ENCODE results near the gene CSNK2B.

Gene CSNK2B

GRCh38 chr6:31676904-31677303 is 11.0 kb downstream of the CSNK2B start:
- Histone ChIP-seq H3K9me3 (ENCODE audit: control insufficient read depth in 1 of 2, low read length in 2 of 2) (no peaks in the 10 kb centered on the region), H3K4me1 (ENCODE audit: control insufficient read depth in 1 of 2, insufficient read depth in 2 of 2, low read length in 2 of 2) (peaks cover 10 to 11% of the 10 kb centered on the region in 2 donors), H3K27me3 (ENCODE audit: control insufficient read depth in 1 of 2, insufficient read depth in 2 of 2, low read length in 2 of 2) (no peaks in the 10 kb centered on the region), H3K4me3 (ENCODE audit: low read depth in 1 of 2, low read length in 2 of 2) (no peak overlapping the region), H3K9ac (ENCODE audit: low read depth in 1 of 2, low read length in 2 of 2) (no peak overlapping the region), H3K36me3 (ENCODE audit: control insufficient read depth in 1 of 2, insufficient read depth in 2 of 2, low read length in 2 of 2) (peaks cover 7 to 19% of the 10 kb centered on the region in 2 donors), H3K27ac (ENCODE audit: low read depth, low read length) (no peak overlapping the region)

- no peaks in the 10 kb centered on the region for H3K27me3 ChIP-seq (ENCODE audit: control insufficient read depth in 1 of 2, insufficient read depth in 2 of 2, low read length in 2 of 2)
- no peak overlapping the region for H3K4me3 ChIP-seq (ENCODE audit: low read depth in 1 of 2, low read length in 2 of 2)
- H3K27ac ChIP-seq (ENCODE audit: low read depth, low read length), result no peak overlapping the region
- no peak overlapping the region for H3K9ac ChIP-seq (ENCODE audit: low read depth in 1 of 2, low read length in 2 of 2)
- H3K9me3 ChIP-seq (ENCODE audit: control insufficient read depth in 1 of 2, low read length in 2 of 2), result no peaks in the 10 kb centered on the region
- H3K36me3 ChIP-seq (ENCODE audit: control insufficient read depth in 1 of 2, insufficient read depth in 2 of 2, low read length in 2 of 2), result peaks cover 3 to 11% of the 10 kb centered on the region in 2 donors
- peaks cover 10 to 11% of the 10 kb centered on the region in 2 donors for H3K4me1 ChIP-seq (ENCODE audit: control insufficient read depth in 1 of 2, insufficient read depth in 2 of 2, low read length in 2 of 2)
These were observed 12.1 kb downstream of the CSNK2B start for GRCh38 chr6:31677955-31678354.

- Histone ChIP-seq H3K4me1 (ENCODE audit: control insufficient read depth in 1 of 2, insufficient read depth in 2 of 2, low read length in 2 of 2) (peaks cover 11 to 16% of the 10 kb centered on the region in 2 donors), H3K27ac (ENCODE audit: low read depth, low read length) (peak within 1 kb of the TSS; percentile 63)
These were observed 14.6 kb downstream of the CSNK2B start, which contains the start of gene LY6G5C for GRCh38 chr6:31680226-31681134. LY6G5C (minus strand) TSS chr6:31681067; CDS start chr6:31680373, 694 bp downstream.

GRCh38 chr6:31681135-31681671 is 15.3 kb downstream of the CSNK2B start:
- Histone ChIP-seq H3K9me3 (ENCODE audit: control insufficient read depth in 1 of 2, low read length in 2 of 2) (no peaks in the 10 kb centered on the region), H3K4me3 (ENCODE audit: low read depth in 1 of 2, low read length in 2 of 2) (peak overlapping the region; percentile 66 to 75), H3K27ac (ENCODE audit: low read depth, low read length) (peak overlapping the region; percentile 63), H3K27me3 (ENCODE audit: control insufficient read depth in 1 of 2, insufficient read depth in 2 of 2, low read length in 2 of 2) (no peaks in the 10 kb centered on the region), H3K4me1 (ENCODE audit: control insufficient read depth in 1 of 2, insufficient read depth in 2 of 2, low read length in 2 of 2) (peaks cover 11 to 16% of the 10 kb centered on the region in 2 donors), H3K9ac (ENCODE audit: low read depth in 1 of 2, low read length in 2 of 2) (peak overlapping the region; percentile 62 to 89), H3K36me3 (ENCODE audit: control insufficient read depth in 1 of 2, insufficient read depth in 2 of 2, low read length in 2 of 2) (peaks cover 5 to 10% of the 10 kb centered on the region in 2 donors)

More at GRCh38 chr6:31680226-31681134, 14.6 kb downstream of the CSNK2B start, which contains the start of gene LY6G5C:
- Histone ChIP-seq H3K27me3 (ENCODE audit: control insufficient read depth in 1 of 2, insufficient read depth in 2 of 2, low read length in 2 of 2) (no peaks in the 10 kb centered on the region), H3K36me3 (ENCODE audit: control insufficient read depth in 1 of 2, insufficient read depth in 2 of 2, low read length in 2 of 2) (peaks cover 3 to 6% of the 10 kb centered on the region in 2 donors), H3K9me3 (ENCODE audit: control insufficient read depth in 1 of 2, low read length in 2 of 2) (no peaks in the 10 kb centered on the region), H3K9ac (ENCODE audit: low read depth in 1 of 2, low read length in 2 of 2) (peak within 1 kb of the TSS; percentile 62 to 89), H3K4me3 (ENCODE audit: low read depth in 1 of 2, low read length in 2 of 2) (peak within 1 kb of the TSS; percentile 66 to 75)

- Histone ChIP-seq H3K4me1 (ENCODE audit: control insufficient read depth in 1 of 2, insufficient read depth in 2 of 2, low read length in 2 of 2) (peaks cover 11 to 16% of the 10 kb centered on the region in 2 donors), H3K4me3 (ENCODE audit: low read depth in 1 of 2, low read length in 2 of 2) (peak overlapping the region; percentile 47 to 59), H3K27ac (ENCODE audit: low read depth, low read length) (peak overlapping the region; percentile 65), H3K36me3 (ENCODE audit: control insufficient read depth in 1 of 2, insufficient read depth in 2 of 2, low read length in 2 of 2) (peaks cover 22 to 34% of the 10 kb centered on the region in 2 donors), H3K9me3 (ENCODE audit: control insufficient read depth in 1 of 2, low read length in 2 of 2) (no peaks in the 10 kb centered on the region), H3K9ac (ENCODE audit: low read depth in 1 of 2, low read length in 2 of 2) (peak overlapping the region; percentile 8 to 48), H3K27me3 (ENCODE audit: control insufficient read depth in 1 of 2, insufficient read depth in 2 of 2, low read length in 2 of 2) (no peaks in the 10 kb centered on the region)
These were observed 17.7 kb downstream of the CSNK2B start for GRCh38 chr6:31683591-31683990.

GRCh38 chr6:31686483-31686882 is 20.6 kb downstream of the CSNK2B start:
- Histone ChIP-seq H3K27ac (ENCODE audit: low read depth, low read length) (no peak overlapping the region), H3K9ac (ENCODE audit: low read depth in 1 of 2, low read length in 2 of 2) (no peak overlapping the region), H3K4me1 (ENCODE audit: control insufficient read depth in 1 of 2, insufficient read depth in 2 of 2, low read length in 2 of 2) (peaks cover 20 to 27% of the 10 kb centered on the region in 2 donors), H3K27me3 (ENCODE audit: control insufficient read depth in 1 of 2, insufficient read depth in 2 of 2, low read length in 2 of 2) (no peaks in the 10 kb centered on the region), H3K9me3 (ENCODE audit: control insufficient read depth in 1 of 2, low read length in 2 of 2) (no peaks in the 10 kb centered on the region), H3K4me3 (ENCODE audit: low read depth in 1 of 2, low read length in 2 of 2) (no peak overlapping the region), H3K36me3 (ENCODE audit: control insufficient read depth in 1 of 2, insufficient read depth in 2 of 2, low read length in 2 of 2) (peaks cover 41 to 54% of the 10 kb centered on the region in 2 donors)

- Histone ChIP-seq H3K36me3 (ENCODE audit: control insufficient read depth in 1 of 2, insufficient read depth in 2 of 2, low read length in 2 of 2) (peaks cover 46 to 62% of the 10 kb centered on the region in 2 donors), H3K27ac (ENCODE audit: low read depth, low read length) (no peak overlapping the region), H3K9ac (ENCODE audit: low read depth in 1 of 2, low read length in 2 of 2) (no peak overlapping the region), H3K9me3 (ENCODE audit: control insufficient read depth in 1 of 2, low read length in 2 of 2) (no peaks in the 10 kb centered on the region), H3K4me3 (ENCODE audit: low read depth in 1 of 2, low read length in 2 of 2) (no peak overlapping the region), H3K27me3 (ENCODE audit: control insufficient read depth in 1 of 2, insufficient read depth in 2 of 2, low read length in 2 of 2) (no peaks in the 10 kb centered on the region), H3K4me1 (ENCODE audit: control insufficient read depth in 1 of 2, insufficient read depth in 2 of 2, low read length in 2 of 2) (peaks cover 16 to 26% of the 10 kb centered on the region in 2 donors)
These were observed 21.4 kb downstream of the CSNK2B start for GRCh38 chr6:31687321-31687720.

- Histone ChIP-seq H3K36me3 (ENCODE audit: control insufficient read depth in 1 of 2, insufficient read depth in 2 of 2, low read length in 2 of 2) (peaks cover 52 to 68% of the 10 kb centered on the region in 2 donors), H3K27ac (ENCODE audit: low read depth, low read length) (no peak overlapping the region), H3K27me3 (ENCODE audit: control insufficient read depth in 1 of 2, insufficient read depth in 2 of 2, low read length in 2 of 2) (no peaks in the 10 kb centered on the region), H3K9ac (ENCODE audit: low read depth in 1 of 2, low read length in 2 of 2) (no peak overlapping the region), H3K4me3 (ENCODE audit: low read depth in 1 of 2, low read length in 2 of 2) (no peak overlapping the region), H3K4me1 (ENCODE audit: control insufficient read depth in 1 of 2, insufficient read depth in 2 of 2, low read length in 2 of 2) (peaks cover 16 to 26% of the 10 kb centered on the region in 2 donors), H3K9me3 (ENCODE audit: control insufficient read depth in 1 of 2, low read length in 2 of 2) (no peaks in the 10 kb centered on the region)
These were observed 22.2 kb downstream of the CSNK2B start for GRCh38 chr6:31687860-31688693.

GRCh38 chr6:31689249-31690110 is 23.6 kb downstream of the CSNK2B start:
- peak overlapping the region in 1 of 2 donors; percentile 5 for H3K9ac ChIP-seq (ENCODE audit: low read depth in 1 of 2, low read length in 2 of 2)

More at GRCh38 chr6:31689249-31690110, 23.6 kb downstream of the CSNK2B start:
- H3K4me1 ChIP-seq (ENCODE audit: control insufficient read depth in 1 of 2, insufficient read depth in 2 of 2, low read length in 2 of 2), result peaks cover 16 to 19% of the 10 kb centered on the region in 2 donors
- peaks cover 60 to 81% of the 10 kb centered on the region in 2 donors for H3K36me3 ChIP-seq (ENCODE audit: control insufficient read depth in 1 of 2, insufficient read depth in 2 of 2, low read length in 2 of 2)
- no peaks in the 10 kb centered on the region for H3K9me3 ChIP-seq (ENCODE audit: control insufficient read depth in 1 of 2, low read length in 2 of 2)
- H3K27me3 ChIP-seq (ENCODE audit: control insufficient read depth in 1 of 2, insufficient read depth in 2 of 2, low read length in 2 of 2), result no peaks in the 10 kb centered on the region
- peak overlapping the region in 1 of 2 donors; percentile 8 for H3K4me3 ChIP-seq (ENCODE audit: low read depth in 1 of 2, low read length in 2 of 2)
- H3K27ac ChIP-seq (ENCODE audit: low read depth, low read length), result peak overlapping the region; percentile 33

Measured in duodenal mucosa (tissue), 2 donors.